Midbrain (tissue), 1 donor: ENCODE data around the gene ROR1.

Experiments
- DNase-seq: peaks from one replicate; lab custom pipeline; 2025; lab: John Stamatoyannopoulos, UW

The ROR1 gene

DNA sequence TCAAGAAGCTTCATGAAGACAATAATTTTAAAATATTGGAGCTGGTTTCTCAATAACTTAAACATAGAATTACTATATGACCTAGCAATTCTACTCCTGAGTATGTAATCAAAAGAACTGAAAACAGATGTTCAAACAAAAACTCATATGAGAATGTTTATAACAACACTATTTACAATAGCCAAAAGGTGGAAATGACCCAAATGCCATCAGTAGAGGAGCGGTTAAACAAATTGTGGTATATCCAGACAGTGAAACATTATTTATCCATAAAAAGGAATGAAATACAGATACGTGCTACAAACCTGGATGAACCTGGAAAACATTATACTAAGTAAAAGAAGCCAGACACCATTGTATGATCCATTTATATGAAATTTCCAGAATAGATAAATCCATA, 366.8 kb downstream of the ROR1 start:
- DNase-seq = no peak

DNA sequence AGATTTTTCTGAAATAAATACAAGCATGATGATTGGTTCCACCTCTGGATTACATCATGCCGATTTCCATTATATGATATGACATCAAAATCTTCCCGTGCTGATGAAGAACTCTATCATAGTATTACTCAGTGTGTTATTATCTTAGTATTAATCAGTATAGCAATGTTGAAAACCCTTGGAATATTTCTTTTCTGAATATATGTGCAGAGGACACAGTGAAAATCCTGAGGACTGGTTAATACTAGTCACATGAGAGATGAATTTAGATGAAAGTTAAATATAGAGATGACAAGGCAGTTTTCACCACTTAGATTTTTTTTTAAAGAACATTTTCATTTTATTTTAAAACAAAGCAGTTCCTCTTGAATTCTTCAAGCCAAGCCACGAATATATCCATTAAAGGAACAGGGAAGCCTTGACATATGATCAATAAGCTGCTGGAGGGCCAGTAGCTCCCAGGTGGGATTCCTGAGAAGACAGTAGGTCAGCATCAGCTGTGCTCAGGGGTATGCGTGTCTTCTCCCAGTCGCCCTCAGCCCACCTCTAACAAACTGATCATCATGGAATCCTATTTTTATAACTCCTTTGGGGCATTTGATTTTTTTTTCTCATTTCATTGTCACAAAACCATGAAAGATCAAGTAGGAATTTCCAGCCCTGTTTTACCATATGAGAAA, 373.4 kb downstream of the ROR1 start:
- DNase-seq = no peak

DNA sequence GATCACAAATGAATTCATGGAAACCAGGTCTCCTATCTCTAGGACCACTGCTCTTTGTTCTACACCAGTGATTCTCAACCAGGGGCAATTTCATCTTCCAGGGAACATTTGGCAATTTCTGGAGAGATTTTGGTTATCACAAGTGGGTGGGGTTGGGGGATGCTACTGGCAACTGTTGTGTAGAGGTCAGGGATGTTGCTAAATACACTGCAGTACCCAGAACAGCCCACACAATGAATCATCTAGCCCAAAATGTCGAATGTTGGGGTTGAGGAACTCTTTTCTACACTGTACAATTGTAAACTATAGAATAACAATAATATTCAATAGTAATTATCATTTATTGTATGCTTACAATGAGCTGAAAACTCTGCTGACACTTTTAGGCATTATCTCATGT, 373.9 kb downstream of the ROR1 start:
- no peak for DNase-seq

DNA sequence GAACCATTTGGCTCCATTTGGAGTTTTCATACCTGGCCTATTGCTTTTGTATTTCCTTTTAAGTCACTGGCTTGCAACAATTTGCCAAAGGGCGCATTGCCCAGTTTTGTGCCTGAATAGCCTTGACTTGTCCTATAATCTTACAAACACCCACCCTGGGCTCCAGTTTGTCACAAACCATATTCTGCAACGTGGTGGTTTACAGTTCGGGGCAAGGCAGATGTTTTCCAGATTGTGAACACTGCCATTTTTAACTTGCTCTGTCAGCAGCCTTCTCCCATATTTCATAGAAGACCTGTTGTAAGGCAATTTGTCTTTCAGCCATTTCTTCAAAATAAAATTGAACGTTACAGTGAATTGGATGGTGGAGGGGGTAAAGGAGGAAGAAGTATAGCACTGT, 376.4 kb downstream of the ROR1 start:
- no peak for DNase-seq

DNA sequence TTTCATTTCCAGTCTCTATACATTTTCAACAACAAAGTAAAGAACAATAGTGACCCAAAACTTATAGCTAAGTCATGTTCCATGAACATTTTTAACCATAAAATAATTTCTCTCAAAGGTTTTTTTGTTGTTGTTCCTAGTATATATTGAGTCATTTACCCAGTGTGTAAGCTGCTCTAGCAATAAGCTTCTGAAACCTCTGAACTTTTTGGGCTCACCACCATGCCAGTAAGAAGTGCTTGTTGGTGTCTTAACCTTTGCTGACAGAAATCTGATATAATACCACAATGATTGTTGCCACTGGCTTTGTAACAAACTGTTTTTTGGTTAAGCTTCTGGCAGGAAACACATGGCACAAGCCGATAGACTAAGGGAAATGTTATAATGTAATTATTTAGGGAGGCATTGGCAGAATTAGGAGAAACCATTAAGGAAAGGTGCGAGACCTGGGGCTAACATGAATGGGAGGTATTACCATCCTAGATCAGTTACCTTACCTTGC, 377.0 kb downstream of the ROR1 start:
- no peak for DNase-seq

DNA sequence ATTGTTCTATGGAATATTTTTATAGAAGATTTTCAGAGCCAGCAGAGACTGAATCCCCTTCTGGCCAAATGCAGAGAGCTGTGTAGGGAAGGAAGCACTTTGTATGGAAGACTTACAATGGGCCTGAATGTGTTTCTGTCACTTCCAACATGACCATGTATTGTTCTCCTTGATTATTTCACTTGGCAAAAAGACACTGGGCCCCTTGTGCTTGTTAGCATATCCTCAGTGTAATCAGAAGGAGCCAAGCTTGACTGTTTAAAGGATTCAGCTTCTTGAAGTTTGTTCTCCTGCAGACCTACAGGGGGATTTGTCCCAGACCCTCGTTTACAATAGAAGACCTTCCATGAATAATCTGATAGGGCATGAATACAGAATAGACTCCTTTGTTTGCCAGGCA, 381.5 kb downstream of the ROR1 start:
- DNase-seq = peak; percentile 60

DNA sequence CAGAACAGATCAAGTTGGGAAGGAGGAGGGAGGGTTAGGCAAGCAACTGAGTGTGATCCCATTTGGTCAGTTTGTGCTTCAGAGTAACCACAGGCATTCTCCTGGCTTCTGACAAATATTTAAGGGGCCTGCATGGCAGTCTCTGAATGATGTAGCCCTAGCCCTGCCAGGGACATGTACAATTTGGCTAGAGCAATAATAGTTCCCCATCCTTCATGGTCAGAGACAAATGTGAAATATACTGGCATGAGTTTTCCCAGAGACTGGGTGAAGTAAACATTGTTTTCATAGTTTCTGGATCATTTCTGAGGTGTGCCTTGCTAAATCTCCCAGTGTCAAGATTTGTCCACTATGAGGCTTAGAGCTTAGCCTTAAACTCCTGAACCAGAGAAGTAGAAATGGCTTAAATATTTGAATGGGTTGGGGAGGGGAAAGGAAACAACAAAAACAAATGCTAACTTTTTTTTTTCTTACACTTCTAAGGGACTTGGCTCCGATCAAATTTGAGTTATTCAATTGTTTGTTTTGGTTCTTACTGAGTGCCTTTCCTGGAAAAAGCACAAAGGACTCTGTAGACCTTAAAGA, 387.6 kb downstream of the ROR1 start:
- DNase-seq = no peak

DNA sequence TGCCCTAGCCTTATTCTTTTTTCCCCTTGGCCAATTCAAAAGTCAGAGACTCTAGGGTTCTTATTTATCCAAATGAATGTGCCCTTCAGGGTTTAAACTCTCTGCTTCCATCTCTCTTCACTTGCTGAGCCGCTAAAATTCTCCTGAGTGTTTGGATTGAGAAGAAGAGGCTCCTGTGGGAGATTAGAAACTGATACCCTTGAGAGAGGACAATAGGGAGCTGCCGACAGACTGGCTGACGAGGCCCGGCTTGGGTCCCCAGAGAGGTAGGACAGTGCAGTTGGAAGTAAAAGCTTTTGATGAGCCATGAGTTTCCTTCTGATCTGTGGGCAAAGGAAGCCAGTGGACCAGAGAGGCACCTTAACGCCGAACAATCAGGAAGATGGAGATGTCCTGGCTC, 388.3 kb downstream of the ROR1 start:
- DNase-seq = no peak

DNA sequence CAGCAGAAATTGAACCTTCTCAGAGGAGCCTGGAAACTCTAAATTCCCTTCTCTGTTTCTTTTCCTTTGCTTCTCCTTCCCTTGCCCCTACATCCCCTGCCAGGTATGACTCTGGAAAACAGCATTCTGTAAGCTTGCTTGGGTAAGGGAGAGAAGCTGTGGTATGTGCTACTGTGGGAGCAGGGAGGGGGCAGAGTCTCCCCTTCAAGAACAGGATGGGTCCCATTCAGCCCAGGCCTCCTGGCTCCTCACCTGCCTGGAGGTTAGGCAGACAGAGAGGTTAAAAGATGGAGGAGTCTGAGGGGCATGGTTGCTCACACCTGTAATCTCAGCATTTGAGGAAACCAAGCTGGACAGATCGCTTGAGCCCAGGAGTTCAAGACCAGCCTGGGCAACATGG, 389.0 kb downstream of the ROR1 start:
- no peak for DNase-seq

DNA sequence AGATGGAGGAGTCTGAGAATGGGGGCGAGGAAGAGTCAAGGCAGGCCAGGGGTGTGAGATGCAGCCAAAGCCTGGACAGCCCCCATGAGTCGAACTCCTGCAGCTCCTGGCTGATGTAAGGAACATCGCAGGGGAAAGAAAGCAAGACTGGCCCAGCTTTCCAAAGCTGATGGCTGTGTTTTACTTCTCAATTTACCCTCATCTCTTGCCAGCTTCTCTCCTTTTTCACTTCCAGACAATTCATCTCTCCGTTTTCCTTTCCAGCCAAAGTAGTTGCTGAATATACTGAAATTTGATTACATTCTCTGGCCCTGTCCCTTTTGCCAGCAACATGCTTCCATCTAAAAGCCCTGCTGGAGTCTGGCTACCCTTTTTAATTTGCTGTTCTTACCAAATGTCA, 389.6 kb downstream of the ROR1 start:
- no peak for DNase-seq

DNA sequence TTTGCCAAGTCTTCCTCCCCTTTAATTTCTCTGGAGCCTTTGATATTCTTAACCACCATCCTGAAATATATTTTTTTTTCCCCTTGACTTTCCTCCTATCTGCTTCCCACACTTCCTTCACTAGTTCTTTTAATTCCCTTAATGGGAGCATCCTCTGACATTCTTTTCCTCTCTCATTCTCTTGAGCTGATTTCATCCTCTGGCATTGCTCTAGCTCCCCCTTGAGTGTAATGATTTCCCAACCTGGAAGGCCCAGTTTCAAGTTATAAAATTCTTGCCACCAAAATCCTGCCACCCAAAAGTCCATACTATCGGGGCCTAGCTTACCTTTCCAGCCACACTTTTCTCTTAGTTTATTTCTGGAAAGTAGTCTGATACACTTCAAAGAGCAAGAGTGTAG, 390.2 kb downstream of the ROR1 start:
- peak; percentile 23 for DNase-seq

DNA sequence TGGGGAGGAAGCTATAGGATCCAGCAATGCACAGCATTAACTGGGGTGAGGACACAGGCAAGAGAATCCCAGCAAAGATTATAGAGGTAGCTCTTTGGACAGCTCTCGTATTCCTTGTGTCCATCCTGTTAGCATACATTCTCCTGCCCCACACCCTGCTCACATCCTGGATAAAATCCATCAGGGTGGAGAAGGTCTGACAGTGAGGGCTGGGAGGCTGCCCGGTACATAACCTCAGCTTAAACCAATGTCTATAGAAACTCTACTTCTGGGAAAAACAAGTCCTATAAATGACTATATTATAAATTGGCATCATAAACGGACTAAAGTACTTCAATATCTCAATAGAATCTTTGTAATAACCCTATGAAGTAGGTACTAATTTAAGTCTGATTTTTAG, 392.8 kb downstream of the ROR1 start:
- no peak for DNase-seq

DNA sequence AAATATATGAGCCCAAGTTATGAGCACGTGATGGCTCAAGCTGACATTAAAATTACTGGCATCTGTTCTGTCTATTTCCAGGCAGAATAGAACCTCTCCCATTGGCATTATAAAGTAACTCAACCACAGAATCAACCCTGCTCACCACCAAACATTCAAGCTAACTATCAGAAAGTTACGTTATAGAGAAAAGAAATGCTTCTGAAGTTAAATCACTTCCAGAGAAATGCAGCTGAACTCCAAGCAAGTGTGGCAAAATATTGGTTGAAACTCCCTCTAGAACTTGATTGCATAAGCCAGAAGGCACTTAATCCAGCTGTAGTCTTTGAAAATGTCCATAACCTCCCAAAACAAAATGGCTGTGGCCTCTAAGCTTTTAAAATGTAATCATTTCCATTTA, 393.4 kb downstream of the ROR1 start:
- no peak for DNase-seq

DNA sequence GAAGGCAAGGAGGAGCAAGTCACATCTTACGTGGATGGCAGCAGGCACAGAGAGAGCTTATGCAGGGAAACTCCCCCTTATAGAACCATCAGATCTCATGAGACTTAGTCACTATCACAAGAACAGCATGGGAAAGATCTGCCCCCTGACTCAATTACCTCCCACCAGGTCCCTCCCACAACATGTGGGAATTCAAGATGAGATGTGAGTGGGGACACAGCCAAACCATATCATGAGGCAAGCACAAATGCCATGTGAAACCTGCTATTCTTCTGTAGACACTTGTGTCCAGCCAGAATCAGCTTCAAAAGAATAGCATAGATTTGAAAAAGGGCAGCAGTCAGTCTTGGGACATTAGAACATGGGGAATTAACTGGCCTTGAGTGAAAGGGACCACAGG, 397.4 kb downstream of the ROR1 start:
- no peak for DNase-seq

DNA sequence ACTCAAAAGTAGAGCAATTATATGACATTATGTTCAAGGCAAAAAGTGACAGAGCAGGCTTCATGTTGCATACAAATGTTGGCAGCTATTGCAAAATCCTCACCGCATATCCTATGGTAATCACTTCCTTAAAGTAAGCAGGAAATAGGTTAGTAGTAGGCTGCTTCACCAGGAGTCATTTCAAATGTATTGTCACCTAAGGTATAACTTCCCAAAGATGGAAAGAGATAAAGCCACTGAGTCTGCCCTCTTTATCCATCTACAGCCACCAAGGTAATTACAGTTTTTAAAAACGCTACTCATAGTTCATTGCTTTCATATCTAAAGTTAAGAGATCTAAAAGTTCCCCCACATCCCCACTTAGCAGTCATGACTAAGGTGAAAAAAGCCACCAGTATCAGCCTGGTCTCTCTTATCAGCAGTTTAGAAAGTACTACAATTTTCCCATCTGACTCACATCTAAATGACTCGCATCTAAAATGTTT, 398.0 kb downstream of the ROR1 start:
- DNase-seq = no peak

DNA sequence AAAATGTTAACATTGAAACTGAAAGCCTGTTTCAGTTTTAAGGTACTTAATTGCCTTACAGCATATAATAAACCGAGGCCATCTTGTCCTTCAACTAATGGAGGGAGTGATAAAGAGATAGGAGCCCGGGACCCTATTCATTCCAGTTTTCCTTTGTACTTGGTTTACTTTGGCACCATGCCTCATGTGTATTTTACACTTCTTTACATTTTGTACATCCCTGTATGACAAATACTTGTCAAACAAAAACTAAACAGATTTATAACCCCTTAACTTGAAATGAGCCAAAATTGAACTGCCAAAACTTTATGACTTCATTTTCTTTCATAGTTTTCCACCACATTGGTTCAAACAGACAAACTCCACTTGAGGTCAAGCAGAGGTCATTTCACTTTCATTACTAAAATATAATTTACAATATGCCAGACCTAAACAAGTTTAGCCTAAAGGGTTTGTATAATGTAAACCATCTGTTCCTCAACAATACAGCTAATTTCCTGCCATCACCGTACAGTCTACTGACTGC, 398.7 kb downstream of the ROR1 start:
- no peak for DNase-seq

DNA sequence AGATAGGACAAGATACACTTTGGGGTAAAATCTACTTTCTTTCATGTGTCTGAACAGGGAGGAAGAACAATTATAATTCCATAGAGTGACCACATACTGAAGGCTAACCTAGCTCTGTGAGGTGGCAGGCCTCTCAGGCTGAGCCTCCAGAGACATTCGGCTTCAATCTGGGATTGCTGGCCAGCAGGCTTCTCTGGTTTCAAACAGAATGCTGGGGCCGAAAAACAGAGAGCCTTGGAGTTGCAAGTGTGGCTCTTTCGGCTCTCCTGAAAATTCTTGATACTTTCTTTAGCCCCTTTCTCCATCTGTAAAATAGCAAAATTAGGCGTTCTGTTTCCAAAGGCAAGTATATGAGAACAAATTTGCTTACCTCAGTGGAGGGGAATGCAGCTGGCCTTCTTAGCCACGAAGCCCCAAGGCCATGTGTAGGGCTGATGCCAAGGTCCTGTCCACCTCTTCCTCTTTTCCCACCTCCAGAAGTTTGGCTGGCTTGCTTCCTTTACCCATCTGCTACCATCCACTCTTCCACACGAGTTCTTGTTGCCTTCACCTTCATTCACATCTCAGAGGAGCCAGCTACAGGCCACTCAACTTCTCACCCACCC, 399.6 kb downstream of the ROR1 start:
- DNase-seq = no peak

DNA sequence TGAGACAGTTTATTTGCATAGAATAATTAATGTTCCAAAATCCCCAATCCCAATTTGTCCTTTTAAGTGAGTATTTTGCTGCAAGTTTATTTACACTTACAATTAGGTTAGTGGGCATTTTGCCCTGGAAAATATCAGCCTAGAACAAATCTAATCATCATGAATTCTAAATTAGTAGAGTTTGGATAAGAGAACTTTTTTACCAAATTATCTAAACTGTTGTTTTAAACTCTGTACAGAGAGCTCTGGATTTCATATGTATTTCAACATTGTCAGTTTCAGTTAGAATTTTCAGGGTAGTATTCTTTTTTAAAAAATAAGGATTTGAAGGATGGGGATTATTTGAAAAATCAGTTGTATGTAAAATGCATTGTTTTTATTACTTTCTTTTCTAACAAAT, 401.8 kb downstream of the ROR1 start:
- no peak for DNase-seq

DNA sequence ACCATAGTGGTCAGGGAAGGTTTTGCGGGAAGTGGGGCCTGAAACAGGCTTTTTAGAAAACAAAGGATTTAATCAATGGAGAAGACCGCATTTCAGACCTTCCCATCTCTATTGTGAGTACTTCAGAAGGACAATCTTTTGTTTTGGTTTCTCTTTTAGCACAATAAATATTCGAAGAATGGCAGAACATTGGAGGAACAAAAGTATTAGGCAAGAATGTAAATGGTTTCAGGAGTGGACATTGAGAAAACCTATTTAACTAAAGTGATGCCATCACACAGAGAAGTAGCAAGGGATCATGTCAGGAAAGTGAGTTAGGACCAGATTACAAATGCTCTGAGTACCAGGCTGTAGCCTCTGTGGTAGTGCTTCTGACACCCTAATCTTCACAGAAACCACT, 402.8 kb downstream of the ROR1 start:
- no peak for DNase-seq

DNA sequence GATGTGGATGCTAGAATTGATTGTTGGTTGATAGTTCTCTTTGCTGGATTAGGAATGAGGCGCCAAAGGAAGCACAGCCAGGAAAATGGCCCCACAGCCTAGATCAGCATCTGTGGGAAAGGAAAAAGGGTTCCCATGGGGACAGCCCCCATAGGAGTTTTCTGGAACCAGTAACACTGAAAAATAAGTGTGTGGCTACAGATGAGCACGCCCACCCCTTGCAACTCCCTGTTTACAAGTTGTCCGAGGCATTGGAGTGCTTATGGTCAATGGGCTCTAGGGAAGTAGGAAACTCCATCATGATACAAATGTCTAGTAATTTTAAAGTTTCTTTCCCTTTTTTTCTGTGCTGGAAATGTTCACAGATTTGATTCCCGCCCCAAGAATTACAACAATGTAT, 405.8 kb downstream of the ROR1 start:
- no peak for DNase-seq

DNA sequence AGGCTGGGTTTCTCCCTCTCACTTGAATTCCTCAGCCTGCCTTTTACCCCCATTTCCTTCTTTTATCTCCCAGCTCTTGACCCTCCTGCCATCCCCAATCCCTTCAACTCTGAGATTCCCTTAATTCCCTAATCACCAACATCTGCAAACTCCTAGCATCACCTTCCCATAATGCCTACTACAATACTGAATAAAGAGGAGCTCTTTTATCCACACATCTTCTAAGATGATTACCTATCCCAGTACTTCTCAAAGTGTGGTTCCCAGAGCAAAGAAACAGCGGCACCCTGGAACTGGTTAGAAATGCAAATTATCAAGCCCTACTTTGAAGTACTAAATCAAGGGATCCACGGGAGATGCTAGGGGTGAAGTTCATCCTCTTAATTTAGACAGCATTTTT, 408.4 kb downstream of the ROR1 start:
- no peak for DNase-seq

DNA sequence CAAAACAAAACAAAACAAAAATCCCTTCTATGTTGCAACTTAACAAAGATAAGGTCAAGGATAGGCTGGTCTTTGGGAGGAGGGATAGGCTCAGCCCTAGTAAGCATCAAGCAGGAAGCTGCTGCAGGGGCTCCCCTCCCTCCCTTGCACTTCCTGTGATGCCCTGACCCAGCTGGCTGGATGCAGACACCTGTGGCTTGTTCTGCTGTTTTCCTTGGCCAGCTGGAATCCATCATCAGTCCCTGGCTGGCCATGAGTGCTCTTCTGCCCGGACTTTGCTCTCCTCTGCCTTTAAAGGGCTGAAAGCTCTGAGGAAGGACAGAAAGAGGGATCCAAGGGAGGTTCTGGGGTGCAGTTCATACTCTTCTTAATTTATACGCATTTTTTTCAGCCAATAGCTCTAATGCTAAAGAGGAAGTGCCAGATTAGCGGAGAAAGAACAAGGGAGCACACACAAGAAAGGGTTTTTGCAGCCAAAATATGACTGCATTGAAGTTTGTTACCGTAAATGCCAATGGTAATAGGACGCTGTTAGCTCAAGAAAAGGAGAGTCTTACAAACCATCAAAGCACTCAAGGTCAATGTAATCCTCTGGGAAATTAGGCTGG, 409.7 kb downstream of the ROR1 start:
- DNase-seq = no peak

DNA sequence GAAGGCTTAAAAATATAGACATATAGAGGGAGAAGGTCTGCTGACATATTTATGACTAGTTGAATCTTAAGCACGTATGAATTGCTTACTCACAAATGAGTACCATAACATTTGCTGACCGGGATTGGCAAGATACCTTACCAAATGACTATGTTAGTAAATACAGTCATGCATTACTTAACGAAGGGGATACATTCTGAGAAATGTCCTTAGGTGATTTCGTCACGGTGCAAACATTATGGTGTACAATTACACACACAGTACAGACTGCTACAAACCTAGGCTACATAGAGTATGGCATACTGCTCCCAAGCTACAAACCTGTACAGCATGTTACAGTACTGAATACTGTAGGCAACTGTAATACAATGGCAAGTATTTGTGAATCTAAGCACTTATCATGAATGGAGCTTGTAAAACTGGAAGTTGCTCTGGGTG, 410.2 kb downstream of the ROR1 start:
- no peak for DNase-seq
